Measurements from ENCODE around the gene PIK3C2G.

DNA sequence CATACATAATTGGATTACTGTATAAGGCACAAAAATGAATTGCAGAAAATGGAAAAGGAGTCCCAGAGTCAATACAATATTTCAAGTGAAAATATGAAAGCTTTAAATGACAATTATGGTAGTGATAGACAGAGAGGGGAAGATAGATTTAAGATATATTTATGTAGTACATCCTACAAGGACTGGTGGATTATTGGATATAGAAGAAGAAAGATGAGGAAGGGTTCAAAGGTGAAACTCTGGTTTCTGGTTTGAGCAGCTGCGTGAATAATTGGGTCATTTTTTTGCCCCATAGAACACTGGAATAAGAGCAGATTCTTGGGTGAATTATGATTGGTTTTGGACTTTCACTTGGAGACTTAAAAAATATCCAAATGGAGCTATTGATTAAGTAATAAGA is 19.4 kb downstream of the PIK3C2G start:
- TF ChIP-seq, protein P1, sequence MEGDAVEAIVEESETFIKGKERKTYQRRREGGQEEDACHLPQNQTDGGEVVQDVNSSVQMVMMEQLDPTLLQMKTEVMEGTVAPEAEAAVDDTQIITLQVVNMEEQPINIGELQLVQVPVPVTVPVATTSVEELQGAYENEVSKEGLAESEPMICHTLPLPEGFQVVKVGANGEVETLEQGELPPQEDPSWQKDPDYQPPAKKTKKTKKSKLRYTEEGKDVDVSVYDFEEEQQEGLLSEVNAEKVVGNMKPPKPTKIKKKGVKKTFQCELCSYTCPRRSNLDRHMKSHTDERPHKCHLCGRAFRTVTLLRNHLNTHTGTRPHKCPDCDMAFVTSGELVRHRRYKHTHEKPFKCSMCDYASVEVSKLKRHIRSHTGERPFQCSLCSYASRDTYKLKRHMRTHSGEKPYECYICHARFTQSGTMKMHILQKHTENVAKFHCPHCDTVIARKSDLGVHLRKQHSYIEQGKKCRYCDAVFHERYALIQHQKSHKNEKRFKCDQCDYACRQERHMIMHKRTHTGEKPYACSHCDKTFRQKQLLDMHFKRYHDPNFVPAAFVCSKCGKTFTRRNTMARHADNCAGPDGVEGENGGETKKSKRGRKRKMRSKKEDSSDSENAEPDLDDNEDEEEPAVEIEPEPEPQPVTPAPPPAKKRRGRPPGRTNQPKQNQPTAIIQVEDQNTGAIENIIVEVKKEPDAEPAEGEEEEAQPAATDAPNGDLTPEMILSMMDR (IDR thresholded peaks at IDR 0.05): no peak
- TF ChIP-seq POLR2A (IDR thresholded peaks at IDR 0.05): no peak
